Bronchial epithelial cell (primary cell): ENCODE results near the gene SAPCD2. TPM values are rescaled to one million over a fixed set of nuclear protein-coding genes. Genes with fewer than 3 reads are reported as not detected.
A peak's percentile ranks its signal among the peaks of the same experiment; 100 is the strongest.

Experiments
- DNase-seq: peaks from one replicate; pipeline ENCODE4 v3.0.0-alpha.2; 2010; ENCODE audit warnings: low read depth
- FAIRE-seq: peaks from 2 replicates; lab custom pipeline; 2011; peaks lifted over from hg19 to GRCh38; lab: Jason Lieb, UNC
- H3K27me3 ChIP-seq: 2 replicates; pipeline ENCODE4 v1.5.1; 2011; ENCODE audit warnings: low read length; ENCODE audit not compliant: control insufficient read depth, insufficient read depth
- H3K36me3 ChIP-seq: 2 replicates; pipeline ENCODE4 v1.5.1; 2011; ENCODE audit warnings: low read length; ENCODE audit not compliant: control insufficient read depth, insufficient read depth
- H3K4me3 ChIP-seq: 2 replicates; pipeline ENCODE4 v1.5.1; 2011; ENCODE audit warnings: mild to moderate bottlenecking, low read depth, low read length, control low read depth
- CTCF ChIP-seq: IDR thresholded peaks from 2 replicates; pipeline ENCODE4 v1.5.1; 2011; ENCODE audit warnings: mild to moderate bottlenecking, moderate library complexity, low read length, control low read depth, inconsistent platforms; ENCODE audit not compliant: insufficient read depth, severe bottlenecking
- total RNA-seq: library from RNA; depleted of rRNA; stranded (reverse); fragments of >200 nt; gene quantifications from 2 replicates; pipeline ENCODE4 v1.2.1, GENCODE V29; 2014

The SAPCD2 gene
- total RNA-seq, 1 donor from 2014 or later: 0.26 TPM

DNA sequence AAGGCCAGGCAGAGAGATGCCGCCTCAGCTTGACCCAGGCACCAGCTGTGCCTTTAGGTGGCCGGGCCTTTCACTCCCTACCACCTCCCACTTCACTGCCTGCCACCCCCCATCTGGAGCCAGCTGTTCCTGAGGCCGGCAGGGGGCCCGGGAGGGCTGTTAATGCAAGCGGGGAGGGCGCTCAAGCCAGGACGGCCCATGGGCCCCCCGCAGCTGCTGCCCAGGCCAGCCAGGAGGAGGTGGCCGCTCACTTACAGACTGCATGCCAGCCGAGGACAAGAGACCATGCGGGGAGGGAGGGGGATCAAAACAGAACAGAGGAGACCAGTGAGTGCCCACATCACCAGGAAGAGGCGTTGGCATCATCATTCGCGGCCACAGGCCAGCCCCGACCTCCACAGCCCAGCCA is 46.8 kb downstream of the SAPCD2 start:
- DNase-seq (no peak), FAIRE-seq (no peak)
- H3K4me3 ChIP-seq: no peak overlapping the region
- TF ChIP-seq CTCF: no peak
- H3K36me3 ChIP-seq: no peaks in the 10 kb centered on the region
- H3K27me3 ChIP-seq: no peaks in the 10 kb centered on the region

DNA sequence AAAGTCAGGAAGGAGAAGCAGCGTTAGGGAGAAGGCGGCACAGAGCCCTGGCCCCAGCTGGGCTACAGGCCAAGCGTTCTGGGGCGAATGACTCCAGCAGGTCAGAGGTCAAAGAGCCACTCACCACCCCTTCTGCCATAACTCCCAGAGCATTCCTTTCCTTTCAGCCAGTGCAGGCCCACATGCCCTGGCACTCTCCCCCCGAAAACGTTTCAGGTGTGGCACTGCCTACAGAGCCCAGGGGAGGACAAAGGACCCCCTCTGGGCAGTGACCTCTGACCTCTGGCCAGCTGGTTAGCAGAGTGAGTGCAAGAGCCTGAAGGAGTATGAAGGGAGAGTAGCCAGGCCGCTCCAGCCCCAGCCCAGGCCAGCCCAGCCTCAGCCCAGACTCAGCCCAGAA is 47.2 kb downstream of the SAPCD2 start:
- Histone ChIP-seq H3K4me3 (no peak overlapping the region), H3K36me3 (no peaks in the 10 kb centered on the region), H3K27me3 (no peaks in the 10 kb centered on the region)
- DNase-seq (no peak), FAIRE-seq (no peak)
- no peak for TF ChIP-seq CTCF

GRCh38 chr9:137022662-137023008 is 47.7 kb downstream of the SAPCD2 start:
- no peak for TF ChIP-seq CTCF
- Histone ChIP-seq H3K27me3 (no peaks in the 10 kb centered on the region), H3K36me3 (no peaks in the 10 kb centered on the region), H3K4me3 (no peak overlapping the region)
- DNase-seq (no peak), FAIRE-seq (no peak)

DNA sequence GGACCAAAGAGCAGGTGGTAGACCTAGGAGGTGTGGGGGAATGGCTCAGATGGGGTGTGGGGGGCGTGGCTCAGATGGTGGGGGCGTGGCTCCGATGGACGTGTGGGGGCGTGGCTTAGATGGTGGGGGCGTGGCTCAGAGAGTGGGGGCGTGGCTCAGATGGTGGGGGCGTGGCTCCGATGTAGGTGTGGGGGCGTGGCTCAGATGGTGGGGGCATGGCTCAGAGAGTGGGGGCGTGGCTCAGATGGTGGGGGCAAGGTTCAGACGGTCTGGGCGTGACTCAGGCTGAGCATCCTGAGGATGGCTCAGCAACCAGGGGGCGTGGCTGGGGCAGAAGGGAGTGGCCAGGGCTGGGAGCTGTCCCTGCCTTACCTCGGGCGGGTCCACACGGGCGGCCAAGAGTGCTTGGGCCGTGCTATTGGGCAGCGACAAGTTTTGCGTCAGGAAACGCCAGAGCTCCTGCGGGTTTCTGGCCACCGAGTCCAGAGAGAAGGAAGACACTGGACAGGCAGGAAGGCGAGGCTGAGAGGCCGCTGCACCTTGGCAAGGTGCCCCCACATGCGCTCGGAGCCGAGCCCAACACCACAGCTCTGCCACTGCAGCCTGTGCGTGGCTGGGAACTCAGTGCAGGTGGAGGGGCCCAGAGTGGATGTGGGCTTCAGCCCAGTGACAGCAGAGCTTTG is 48.2 kb downstream of the SAPCD2 start:
- Histone ChIP-seq H3K36me3 (no peaks in the 10 kb centered on the region), H3K4me3 (no peak overlapping the region), H3K27me3 (no peaks in the 10 kb centered on the region)
- no peak for TF ChIP-seq CTCF
- peak; percentile 76 for DNase-seq
- no peak for FAIRE-seq

GRCh38 chr9:137021568-137021978 is 48.8 kb downstream of the SAPCD2 start:
- FAIRE-seq (no peak), DNase-seq (no peak)
- Histone ChIP-seq H3K27me3 (no peaks in the 10 kb centered on the region), H3K36me3 (no peaks in the 10 kb centered on the region), H3K4me3 (no peak overlapping the region)
- no peak for TF ChIP-seq CTCF
